ENCODE results near the gene FAM83B.
"Not testable (repeated sequence)": the region's sequence is repeated elsewhere in the genome, so short reads cannot be mapped to it uniquely, and the experiment has no call there.

Gene FAM83B, protein sequence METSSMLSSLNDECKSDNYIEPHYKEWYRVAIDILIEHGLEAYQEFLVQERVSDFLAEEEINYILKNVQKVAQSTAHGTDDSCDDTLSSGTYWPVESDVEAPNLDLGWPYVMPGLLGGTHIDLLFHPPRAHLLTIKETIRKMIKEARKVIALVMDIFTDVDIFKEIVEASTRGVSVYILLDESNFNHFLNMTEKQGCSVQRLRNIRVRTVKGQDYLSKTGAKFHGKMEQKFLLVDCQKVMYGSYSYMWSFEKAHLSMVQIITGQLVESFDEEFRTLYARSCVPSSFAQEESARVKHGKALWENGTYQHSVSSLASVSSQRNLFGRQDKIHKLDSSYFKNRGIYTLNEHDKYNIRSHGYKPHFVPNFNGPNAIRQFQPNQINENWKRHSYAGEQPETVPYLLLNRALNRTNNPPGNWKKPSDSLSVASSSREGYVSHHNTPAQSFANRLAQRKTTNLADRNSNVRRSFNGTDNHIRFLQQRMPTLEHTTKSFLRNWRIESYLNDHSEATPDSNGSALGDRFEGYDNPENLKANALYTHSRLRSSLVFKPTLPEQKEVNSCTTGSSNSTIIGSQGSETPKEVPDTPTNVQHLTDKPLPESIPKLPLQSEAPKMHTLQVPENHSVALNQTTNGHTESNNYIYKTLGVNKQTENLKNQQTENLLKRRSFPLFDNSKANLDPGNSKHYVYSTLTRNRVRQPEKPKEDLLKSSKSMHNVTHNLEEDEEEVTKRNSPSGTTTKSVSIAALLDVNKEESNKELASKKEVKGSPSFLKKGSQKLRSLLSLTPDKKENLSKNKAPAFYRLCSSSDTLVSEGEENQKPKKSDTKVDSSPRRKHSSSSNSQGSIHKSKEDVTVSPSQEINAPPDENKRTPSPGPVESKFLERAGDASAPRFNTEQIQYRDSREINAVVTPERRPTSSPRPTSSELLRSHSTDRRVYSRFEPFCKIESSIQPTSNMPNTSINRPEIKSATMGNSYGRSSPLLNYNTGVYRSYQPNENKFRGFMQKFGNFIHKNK

DNA sequence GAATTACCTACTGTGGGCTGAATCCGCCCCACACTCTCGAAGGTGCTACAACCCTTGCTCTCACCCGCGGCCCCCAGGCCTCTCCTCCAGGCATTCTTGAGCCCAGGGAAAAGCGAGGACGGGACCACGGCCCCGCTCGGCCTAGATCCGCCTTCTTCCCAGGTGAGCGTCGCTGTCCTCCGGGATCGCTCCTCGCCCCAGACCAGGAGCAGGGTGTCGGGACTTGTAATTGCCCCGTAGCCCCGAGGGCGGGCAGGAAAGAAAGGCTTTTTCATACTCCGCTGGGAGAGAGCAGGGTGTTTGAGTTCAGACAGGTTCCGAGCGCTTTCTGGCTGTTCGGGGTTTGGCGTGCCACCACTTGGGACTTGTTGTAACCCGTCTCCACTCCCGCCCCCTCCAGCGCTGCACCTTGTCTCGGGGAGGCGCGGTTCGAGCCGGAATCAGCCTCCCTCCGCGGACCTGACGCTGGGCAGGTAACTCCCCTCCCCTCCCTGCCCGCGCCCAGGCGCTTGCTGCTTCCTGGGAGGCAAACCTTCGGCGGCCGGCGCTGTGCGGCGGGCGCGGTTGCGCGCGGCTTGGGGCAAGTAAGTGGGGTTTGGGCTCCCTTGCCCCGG is at the start of gene FAM83B:
Gene FAM83B, plus strand, starts transcription at position 529 of the 614 bp plus-strand sequence. CDS start 23,476 bp downstream, outside the sequence.
- peak; percentile 20 for DNase-seq

DNA sequence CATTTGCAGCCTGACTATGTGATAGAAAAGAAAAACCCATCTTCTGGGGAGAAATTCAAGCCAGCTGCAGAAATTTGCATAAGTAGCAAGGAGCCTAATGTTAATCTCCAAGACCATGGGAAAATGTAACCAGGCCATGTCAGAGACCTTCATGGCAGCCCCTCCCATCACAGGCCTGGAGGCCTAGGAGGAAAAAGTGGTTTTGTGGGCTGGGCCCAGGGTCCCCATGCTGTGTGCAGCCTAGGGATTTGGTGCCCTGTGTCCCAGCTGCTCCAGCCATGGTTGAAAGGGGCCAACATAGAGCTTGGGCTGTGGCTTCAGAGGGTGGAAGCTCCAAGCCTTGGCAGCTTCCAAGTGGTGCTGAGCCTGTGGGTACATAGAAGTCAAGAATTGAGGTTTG is 49.7 kb upstream of the FAM83B start:
- DNase-seq: not testable (repeated sequence)

DNA sequence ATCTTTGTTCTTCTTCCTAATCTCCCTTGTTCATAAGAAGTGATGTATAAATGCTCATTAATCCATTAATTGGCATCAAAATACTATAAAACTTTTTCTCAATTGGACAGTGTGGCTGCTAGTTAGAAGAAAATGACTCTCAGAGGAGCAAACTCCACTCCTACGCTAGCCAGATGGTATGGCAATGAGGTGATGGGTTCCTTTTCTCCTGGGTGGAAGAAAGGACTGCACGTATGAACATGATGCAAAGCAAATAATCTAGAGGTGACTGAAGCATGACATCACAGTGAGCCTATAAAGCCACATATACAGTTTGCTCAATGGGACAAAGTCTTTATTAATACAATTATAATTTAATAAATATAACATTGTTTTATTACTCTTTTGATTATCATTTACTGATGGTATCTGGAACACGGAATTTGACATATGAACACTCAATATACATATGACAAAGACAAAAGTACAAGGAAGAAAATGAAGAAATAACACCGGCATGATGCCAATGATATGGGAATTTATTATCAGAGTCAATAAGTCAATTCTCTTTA is 46.4 kb upstream of the FAM83B start:
- no peak for DNase-seq

DNA sequence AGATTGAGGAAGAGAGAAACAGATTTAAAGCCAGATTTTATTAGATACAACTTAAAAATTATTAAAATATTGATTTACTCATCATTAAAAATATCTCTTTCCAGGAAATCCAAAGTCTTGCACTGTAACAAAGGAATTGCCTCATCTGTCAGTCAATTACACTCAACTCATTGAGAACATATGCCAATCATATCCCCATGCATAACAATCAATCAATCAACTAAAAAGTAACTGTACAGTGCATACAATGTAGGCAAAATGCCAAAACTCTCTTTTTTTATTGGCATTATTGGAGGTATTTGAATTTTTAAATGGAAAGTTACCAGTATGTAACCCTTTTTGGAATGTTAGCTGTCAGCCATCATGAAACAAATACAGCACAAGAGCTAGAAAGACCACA is 45.3 kb upstream of the FAM83B start:
- DNase-seq: no peak

DNA sequence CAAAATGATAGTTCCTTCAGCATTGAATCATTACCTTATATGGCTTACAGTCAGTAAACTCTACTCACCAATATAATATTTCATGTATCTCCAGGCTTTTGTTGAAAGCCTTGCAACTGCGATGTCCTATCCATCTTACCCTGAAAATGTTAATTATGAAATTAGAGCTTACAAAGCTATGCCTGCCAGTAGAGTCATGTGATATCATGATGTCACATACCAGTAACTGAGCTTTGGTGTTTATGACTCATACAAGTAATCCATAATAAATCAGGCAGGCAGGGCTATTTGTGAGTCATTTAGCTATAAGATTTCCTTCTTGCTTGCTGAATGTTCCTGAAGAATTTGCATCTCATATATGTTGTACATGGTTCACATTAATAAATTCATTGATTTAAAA is 44.9 kb upstream of the FAM83B start:
- no peak for DNase-seq

DNA sequence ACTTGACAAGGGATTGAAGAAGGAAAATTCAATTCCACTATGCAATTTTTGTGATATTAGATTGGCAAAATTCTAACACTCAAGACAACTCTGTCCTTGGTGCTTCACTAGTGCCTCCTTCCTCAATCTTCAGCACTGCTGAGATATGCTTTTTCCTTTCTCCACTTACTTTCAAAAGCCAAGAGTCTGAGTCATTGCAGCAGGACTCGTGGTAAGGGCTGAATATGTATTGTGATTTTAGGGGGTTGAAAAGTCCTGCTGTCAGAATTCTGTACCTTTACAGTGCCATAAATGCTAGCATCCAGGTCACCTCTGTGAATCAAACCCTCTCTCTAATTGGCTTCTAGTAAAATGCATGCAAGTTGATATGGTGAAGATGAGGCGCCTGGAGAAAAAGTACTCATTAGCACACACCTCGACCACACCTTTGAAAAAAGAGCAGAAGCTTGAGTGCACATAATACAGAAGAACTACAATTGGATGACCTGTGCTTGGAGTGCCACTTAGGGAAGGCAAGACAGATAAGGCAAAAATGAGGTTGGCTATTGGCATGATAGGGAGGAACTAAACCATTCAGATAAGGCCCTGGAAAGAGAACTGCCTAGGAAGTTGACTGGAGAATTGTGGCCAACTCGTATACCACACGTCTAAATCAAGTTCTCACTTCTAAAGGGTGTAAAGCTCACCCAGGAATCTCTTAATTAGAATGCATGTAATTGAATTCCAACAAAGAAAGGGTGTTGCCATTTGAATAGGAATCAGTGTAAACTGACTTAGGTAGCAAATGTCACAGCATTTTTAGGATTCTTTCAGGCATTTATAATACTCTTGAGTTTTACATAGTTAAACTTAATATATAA is 43.6 kb upstream of the FAM83B start:
- no peak for DNase-seq

DNA sequence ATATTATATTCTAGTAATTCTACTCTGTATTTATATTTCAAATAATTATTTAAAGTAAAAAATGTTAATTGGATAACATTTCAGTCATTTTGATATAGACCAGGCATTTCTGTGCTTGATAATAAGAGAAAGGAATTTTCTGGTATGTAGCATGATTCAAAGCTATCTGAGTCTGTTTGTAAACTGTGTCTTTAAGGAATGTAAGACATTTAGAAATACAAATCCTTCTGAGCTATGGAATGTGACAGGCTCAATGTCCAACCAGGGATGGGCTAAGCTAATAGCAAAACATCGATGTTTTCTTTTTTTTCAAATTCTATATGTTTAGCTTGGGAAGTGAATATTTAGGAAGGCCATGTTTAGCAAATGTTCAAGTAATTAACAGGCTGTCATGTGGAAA is 41.5 kb upstream of the FAM83B start:
- DNase-seq: no peak

DNA sequence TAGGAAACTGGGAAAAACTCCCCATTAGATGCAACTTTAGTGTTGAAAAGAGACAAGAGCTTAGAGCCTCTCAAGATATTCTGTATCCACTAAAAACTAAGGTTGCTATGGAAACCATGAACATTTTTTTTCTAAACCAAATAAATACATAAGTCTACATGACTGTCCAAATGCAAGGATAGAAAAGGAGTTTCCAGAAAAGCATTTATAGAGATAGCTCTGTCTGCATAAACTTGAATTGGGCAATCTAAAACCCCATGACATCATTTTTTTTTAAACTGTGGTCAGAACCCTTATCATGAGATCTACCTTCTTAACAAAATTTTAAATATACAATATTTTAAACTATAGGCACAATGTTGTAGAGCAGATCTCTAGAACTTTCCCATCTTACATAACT is 36.4 kb upstream of the FAM83B start:
- no peak for DNase-seq

DNA sequence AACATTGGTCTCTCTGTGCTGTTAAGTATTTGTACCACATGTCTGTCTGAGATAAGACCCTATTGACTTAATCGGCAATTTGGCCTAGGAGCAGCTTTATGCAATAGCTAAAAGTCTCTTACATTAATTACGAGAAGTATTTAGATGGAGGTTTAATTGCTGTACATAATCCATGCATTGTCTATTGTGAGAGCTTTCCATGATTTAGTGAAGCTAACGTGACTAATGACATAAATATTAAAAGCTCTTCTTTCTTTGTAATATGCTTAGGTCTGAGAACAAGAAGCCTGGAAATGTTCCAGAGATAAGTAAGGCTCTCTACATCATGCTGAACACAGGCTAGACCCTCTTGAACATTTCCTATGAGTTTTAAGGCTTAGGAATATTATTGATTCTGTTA is 32.7 kb upstream of the FAM83B start:
- DNase-seq: no peak

DNA sequence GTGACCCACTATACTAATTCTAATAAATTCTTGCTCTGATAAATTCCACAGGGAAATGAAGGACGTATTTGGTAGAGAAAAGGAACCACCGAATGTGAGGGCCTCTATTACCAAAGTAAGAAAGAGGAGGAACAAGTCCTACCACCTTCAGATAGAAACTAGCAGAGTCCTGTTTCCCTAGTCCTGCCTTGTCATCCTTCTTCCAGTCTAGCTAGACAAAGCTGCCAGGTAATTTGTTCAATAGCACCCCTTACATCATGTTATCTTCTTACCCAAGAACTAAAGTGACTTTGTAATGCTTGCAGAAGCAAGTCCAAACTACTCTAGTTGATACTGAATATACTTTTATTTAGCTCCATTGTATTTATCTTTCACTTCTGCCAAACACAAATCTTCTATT is 29.3 kb upstream of the FAM83B start:
- no peak for DNase-seq

DNA sequence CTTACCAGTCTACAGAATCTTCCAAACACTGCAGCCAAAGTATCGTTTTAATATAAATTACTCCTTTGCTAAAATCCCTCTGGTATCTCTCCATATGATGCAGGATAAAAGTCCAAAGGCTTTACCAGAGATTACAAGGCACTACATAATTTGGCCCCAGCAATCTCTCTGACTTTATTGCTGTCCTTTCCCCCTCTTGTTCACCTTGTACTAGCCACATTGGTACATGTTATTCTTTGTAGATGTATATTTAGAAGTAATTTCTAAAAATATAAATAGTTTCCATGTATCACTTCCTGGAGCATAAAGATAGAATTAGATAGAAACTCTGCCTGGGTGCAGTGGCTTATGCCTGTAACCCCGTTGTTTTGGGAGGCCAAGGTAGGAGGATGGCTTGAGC is 28.7 kb upstream of the FAM83B start:
- no peak for DNase-seq

DNA sequence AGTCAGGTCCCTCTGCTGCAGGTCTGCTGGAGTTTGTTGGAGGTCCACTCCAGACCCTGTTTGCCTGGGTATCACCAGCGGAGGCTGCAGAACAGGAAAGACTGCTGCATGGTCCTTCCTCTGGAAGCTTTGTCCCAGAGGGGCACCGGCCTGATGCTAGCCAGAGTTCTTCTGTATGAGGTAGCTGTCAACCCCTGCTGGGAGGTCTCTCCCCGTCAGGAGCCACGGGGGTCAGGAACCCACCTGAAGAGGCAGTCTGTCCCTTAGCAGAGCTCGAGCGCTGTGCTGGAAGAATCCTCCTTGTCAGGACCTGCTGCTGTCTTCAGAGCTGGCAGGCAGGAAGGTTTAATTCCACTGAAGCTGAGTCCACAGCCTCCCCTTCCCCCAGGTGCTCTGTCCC is 22.3 kb upstream of the FAM83B start:
- not testable (repeated sequence) for DNase-seq

DNA sequence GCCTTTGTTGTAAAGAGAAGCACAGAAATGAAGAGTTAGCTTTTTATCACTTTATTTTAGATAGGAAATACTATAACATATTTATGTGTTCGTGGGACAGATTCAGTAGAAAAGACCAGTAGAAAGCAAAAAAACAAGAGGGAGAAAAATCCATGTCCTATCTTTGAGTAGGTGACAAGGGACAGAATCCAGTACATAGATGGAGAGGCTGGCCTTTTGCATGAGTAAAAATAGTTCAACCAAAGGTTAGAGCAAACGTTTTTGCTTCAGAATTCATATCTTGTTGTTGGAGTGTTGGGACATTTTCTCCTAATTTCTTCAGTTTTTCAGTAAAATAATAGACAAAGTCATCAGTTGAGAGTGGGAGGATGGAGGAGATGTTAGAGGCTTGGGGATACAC is 19.6 kb upstream of the FAM83B start:
- DNase-seq: no peak

DNA sequence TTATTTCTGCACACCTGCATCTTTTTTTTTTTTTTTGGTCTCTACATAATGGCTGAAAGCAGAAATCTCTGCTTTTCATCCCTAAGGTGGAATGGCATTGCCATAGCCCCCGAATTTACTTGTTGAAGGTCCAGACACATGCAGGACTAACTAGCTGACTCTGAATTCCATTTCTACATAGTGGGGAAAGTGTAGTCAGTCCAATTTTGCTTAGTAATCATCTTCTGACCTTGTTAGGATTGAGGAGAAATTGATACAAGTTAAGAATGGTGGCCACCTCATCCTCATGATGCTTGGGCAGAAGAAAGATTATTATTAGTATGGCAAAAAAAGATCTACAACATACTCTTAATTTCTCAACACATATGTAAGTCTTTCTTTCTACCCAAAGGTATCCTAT is 16.4 kb upstream of the FAM83B start:
- DNase-seq: no peak

DNA sequence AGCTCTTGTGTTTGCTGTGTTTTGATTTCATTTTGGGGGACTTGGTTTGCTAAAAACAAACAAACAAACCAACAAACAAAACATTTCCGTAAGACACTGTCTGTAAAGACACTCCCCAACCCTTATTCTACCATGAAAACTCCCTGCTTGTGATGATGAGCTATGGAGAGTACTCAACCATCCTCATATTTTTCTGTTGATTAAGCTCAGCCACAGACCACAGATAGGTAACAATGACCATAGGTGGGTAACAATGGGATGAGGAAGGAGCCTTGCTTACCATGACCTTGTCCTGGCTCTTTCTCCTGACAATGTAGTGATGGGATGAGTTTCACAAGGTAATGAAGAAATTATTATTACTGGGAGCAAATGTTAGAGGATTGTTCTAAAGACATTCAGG is 11.4 kb upstream of the FAM83B start:
- DNase-seq: no peak

DNA sequence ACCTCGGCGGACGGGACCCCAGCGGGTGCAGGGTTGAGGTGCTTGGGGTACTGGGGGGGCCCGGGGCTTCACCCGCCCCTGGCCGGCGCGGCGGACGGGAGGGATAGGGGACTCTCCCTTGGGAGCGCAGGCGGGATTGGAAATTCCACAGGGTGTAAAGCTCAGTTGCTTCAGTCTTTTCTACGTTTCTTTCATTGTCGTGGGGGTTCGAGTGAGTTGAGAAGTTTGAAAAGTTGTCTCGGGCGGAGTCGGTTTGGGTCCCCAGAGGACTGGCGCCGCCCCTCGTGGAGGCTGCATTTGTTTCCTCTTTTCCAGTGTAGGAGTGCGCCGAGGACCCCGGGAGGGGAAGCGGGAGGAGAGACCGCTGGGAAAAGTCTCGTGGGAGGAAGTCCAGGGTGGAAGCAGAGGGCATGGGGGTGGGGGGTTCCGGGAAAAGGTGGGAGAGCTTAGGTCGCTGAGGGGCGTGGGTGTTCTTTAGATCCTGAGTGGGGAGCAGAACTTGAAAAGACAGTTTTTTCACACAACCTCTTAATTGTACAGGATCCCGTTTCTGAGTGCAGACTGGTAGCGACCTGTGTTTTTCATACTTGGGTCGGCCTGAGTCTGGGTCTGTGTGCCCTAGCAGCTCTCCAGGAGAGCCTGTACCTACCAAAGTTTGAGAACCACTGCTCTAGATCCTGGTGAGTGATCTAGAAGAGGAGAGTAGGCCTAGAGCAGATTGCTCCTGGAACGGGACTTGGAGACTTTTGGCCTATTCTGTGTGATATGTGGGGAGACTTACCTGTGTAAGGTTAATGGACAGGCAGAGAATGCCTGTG is 495 bp downstream of the FAM83B start:
- DNase-seq: peak; percentile 28

DNA sequence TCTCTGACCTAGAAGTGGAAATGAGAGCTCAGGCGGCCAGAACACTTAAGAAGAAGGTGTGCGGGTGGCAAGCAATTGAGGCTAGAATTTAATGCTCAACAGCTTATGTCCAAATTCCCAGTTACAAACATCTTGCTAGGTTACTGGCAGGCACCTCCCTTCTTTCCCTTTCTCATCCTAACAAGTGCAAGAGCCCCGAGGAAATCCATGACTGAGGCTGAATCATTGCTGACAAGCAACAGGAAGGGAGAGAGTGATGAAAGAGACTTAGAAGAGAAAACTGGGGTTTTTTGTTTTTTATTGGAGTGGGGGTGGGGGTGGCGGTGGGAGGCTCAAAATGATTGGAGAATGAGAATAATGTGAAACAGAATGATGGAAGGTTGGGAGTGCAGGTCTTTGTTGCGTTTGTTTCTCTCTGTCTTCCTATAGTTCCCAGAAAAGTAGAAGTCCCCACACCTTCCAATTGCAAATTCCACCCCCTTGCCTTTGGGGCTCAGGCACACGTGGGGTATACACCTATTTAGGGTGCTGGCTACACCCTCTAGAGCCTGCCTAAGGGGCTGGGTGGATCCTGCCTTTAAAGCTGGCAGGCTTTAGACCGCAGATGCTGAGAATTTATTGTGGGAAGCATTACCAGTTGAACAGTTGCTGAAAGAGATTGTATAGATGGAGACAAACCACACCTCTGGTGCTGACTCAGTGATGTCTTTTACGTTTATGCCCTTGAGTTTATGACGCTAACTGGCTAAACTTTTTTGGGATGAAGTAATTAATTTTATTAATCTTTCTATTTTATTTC is 1.4 kb downstream of the FAM83B start:
- no peak for DNase-seq

DNA sequence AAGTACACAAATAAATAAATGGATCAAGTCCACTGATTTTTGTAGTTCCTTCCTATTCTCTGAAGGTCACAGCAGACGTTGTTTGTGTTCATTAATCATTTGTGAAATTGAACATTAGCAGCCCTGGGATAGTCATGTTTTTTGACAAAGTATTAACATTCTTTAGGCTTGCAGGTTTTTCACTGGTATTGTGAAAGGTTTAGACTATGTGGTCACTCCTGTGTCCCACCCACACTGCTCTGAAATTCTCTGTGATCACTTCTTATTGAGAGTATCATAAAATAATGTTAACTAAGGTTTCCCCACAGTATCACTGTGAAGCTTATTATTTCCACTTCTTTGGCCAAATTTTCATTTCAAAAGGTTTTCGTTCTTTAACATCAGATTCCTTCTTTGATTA is 3.5 kb downstream of the FAM83B start:
- no peak for DNase-seq

DNA sequence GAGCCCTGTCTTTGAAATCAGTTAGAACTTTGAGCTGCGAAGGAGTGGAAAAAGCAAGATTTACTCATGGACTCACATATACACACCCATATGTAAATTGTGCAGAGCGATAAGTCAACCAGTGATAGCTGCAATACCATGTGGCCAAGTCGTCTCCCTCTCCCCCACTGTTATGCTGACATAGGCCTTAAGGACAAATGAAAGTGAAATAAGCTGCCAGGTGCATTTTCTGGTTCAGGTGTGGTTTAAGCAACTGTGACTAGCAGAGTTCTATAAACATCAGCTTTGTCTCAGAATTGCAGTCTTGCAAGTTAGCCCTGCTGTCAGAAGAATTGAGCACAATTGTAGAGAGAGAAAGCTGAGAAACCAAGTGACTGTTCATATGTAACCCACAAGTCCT is 9.6 kb downstream of the FAM83B start:
- DNase-seq: no peak

DNA sequence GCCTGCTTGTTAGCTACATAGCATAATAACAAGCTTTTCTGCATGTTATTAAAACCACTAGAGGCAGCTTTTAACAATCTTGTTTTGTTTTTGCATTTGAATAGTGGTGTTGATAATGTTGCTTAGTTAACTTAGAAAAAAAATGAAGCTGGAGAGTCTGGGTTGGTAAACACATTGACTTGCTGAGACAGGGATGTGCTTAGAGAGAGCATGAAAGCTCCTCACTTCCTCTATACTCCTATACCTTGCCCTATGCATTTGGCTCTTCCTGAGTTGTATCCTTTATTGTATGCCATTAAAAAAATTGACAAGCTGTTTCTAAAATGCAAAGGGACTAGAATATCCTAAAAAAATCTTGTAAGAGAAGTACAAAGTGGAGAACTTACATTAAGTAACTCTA is 13.6 kb downstream of the FAM83B start:
- no peak for DNase-seq

All from hematopoietic multipotent progenitor cell treated with erythropoietin and hydrocortisone succinate and interleukin-3 and kit ligand, for 4 days (in vitro differentiated cells).